Ascending aorta (tissue), 2 donors: Measurements from ENCODE around the gene PLB1. TPM values are rescaled to one million over a fixed set of nuclear protein-coding genes. Genes with fewer than 3 reads are reported as not detected.

Source experiments
- DNase-seq, 2 donors: peaks; one replicate each; pipeline ENCODE4 v3.0.0-alpha.2; 2019; ENCODE audit warnings: low spot score in 2 of 2
- H3K27ac ChIP-seq, 2 donors: fragments of 200-600 bp; sonication (generic); one replicate each; pipeline ENCODE4 v1.5.1; 2016 to 2017; ENCODE audit warnings: mild to moderate bottlenecking in 1 of 2
- H3K27me3 ChIP-seq: fragments of 200-600 bp; sonication (generic); one replicate; pipeline ENCODE4 v1.5.1; 2017
- H3K36me3 ChIP-seq, 2 donors: fragments of 200-600 bp; sonication (generic); one replicate each; pipeline ENCODE4 v1.5.1; 2016
- H3K4me1 ChIP-seq, 2 donors: fragments of 200-600 bp; sonication (generic); one replicate each; pipeline ENCODE4 v1.5.1; 2016 to 2017; ENCODE audit warnings: mild to moderate bottlenecking in 1 of 2
- H3K4me3 ChIP-seq, 2 donors: fragments of 200-600 bp; sonication (generic); one replicate each; pipeline ENCODE4 v1.5.1; 2016 to 2017; ENCODE audit warnings: mild to moderate bottlenecking in 1 of 2
- H3K9me3 ChIP-seq, 2 donors: fragments of 200-600 bp; sonication (generic); one replicate each; pipeline ENCODE4 v1.5.1; 2016
- intact Hi-C: fragments of 100-400 bp; cut with DNase I; formaldehyde crosslinking; loops from one replicate; pipeline ENCODE4 v1.15.1; 2023
- total RNA-seq: library from RNA; depleted of rRNA; stranded (reverse); fragments of >200 nt; gene quantifications from one replicate; pipeline ENCODE4 v1.1.0, GENCODE V29; 2016
- TF ChIP-seq, protein P1 (sequence below), 3 experiments: fragments of 200-600 bp in 2 of 3; fragments of 450-650 bp in 1 of 3; sonication (generic) in 2 of 3; IDR thresholded peaks; one replicate each; pipeline ENCODE4 v1.5.1; 2016 to 2019; ENCODE audit warnings: antibody characterized with exemption in 3 of 3, mild to moderate bottlenecking in 1 of 3, moderate library complexity in 1 of 3

Gene PLB1
- total RNA-seq, 1 donor from 2014 or later = 9.7 TPM

DNA sequence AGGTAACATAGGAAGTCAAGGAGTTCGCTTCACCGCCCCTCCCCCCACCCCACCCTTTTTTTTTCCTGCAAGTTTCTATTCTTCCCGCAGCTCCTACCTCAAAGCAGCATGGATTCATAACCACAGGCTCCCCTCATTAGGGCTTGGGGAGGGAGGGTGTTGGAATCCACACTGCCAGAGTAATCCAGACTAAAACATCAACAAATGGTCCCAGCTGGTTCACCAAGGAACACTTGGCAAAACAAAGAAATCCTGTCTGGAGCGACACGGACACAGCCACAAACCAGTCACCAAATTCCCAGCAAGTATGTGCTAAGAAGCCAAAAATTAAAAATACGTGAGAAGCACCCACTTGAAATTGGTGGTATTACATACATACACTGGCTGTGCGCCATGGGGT, 148.9 kb downstream of the PLB1 start:
- Histone ChIP-seq H3K36me3 (no peaks in the 10 kb centered on the region), H3K4me3 (peak overlapping the region in 1 of 2 donors; percentile 47), H3K27me3 (no peaks in the 10 kb centered on the region), H3K27ac (peak overlapping the region; percentile 91 to 92), H3K4me1 (peaks cover 20 to 47% of the 10 kb centered on the region in 2 donors), H3K9me3 (no peaks in the 10 kb centered on the region)
- peak in 1 of 2 donors; percentile 82 for DNase-seq
- intact Hi-C loops = loop anchor here (1.0 kb wide), 1 partner anchor 18 kb away; no protein-coding TSS in a partner anchor
- TF ChIP-seq, protein P1, sequence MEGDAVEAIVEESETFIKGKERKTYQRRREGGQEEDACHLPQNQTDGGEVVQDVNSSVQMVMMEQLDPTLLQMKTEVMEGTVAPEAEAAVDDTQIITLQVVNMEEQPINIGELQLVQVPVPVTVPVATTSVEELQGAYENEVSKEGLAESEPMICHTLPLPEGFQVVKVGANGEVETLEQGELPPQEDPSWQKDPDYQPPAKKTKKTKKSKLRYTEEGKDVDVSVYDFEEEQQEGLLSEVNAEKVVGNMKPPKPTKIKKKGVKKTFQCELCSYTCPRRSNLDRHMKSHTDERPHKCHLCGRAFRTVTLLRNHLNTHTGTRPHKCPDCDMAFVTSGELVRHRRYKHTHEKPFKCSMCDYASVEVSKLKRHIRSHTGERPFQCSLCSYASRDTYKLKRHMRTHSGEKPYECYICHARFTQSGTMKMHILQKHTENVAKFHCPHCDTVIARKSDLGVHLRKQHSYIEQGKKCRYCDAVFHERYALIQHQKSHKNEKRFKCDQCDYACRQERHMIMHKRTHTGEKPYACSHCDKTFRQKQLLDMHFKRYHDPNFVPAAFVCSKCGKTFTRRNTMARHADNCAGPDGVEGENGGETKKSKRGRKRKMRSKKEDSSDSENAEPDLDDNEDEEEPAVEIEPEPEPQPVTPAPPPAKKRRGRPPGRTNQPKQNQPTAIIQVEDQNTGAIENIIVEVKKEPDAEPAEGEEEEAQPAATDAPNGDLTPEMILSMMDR (IDR thresholded peaks at IDR 0.05) = no peak

GRCh38 chr2:28645553-28645952, 149.7 kb downstream of the PLB1 start:
- no peak overlapping the region for H3K4me3 ChIP-seq
- H3K4me1 ChIP-seq = peaks cover 20 to 47% of the 10 kb centered on the region in 2 donors
- intact Hi-C loops = loop anchor here (1.0 kb wide), 1 partner anchor 17 kb away; no protein-coding TSS in a partner anchor
- TF ChIP-seq, protein P1 (IDR thresholded peaks at IDR 0.05) = no peak
- no peaks in the 10 kb centered on the region for H3K9me3 ChIP-seq
- H3K27ac ChIP-seq = peak overlapping the region; percentile 91 to 92
- H3K27me3 ChIP-seq = no peaks in the 10 kb centered on the region
- DNase-seq = no peak
- no peaks in the 10 kb centered on the region for H3K36me3 ChIP-seq

GRCh38 chr2:28647682-28648081, 151.8 kb downstream of the PLB1 start:
- Histone ChIP-seq H3K27ac (peak overlapping the region; percentile 91 to 92), H3K4me3 (no peak overlapping the region), H3K4me1 (peaks cover 20 to 47% of the 10 kb centered on the region in 2 donors), H3K27me3 (no peaks in the 10 kb centered on the region), H3K36me3 (no peaks in the 10 kb centered on the region), H3K9me3 (no peaks in the 10 kb centered on the region)
- intact Hi-C loops = no loop called here
- no peak for DNase-seq
- TF ChIP-seq, protein P1 (IDR thresholded peaks at IDR 0.05) = no peak

DNA sequence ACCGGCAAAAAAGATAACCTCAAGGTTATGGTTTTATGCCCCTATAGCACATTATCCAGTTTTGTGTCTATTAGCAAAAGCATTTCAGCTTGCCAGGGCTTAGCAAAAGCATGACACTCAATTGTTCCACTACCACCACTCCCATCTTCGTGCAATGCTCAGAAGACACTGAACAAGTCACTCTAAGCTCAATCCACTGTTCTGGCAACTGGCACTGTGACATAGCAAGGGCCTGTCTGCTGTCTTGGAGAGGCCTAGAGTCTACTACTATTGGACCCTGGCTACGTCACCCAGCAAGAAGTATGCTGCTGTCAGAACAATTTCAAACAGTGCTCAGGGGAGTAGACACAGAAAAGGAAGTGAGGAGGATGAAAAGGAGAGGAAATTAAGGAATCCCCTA, 152.3 kb downstream of the PLB1 start:
- intact Hi-C loops = no loop called here

GRCh38 chr2:28648671-28649395, 153.0 kb downstream of the PLB1 start:
- Histone ChIP-seq H3K27me3 (no peaks in the 10 kb centered on the region), H3K9me3 (no peaks in the 10 kb centered on the region), H3K27ac (peak overlapping the region; percentile 91 to 92), H3K4me1 (peaks cover 16 to 36% of the 10 kb centered on the region in 2 donors), H3K36me3 (no peaks in the 10 kb centered on the region), H3K4me3 (no peak overlapping the region)
- TF ChIP-seq, protein P1 (IDR thresholded peaks at IDR 0.05) = no peak
- intact Hi-C loops = no loop called here
- DNase-seq = no peak

More for the DNA sequence above, 152.3 kb downstream of the PLB1 start:
- Histone ChIP-seq H3K9me3 (no peaks in the 10 kb centered on the region), H3K4me3 (no peak overlapping the region), H3K27me3 (no peaks in the 10 kb centered on the region), H3K4me1 (peaks cover 20 to 43% of the 10 kb centered on the region in 2 donors), H3K36me3 (no peaks in the 10 kb centered on the region), H3K27ac (peak overlapping the region; percentile 91 to 92)
- TF ChIP-seq, protein P1 (IDR thresholded peaks at IDR 0.05) = no peak
- DNase-seq = no peak
